ENCODE results near the gene SLC22A1.
"Not testable (repeated sequence)": the region's sequence is repeated elsewhere in the genome, so short reads cannot be mapped to it uniquely, and the experiment has no call there.

SLC22A1 gene

DNA sequence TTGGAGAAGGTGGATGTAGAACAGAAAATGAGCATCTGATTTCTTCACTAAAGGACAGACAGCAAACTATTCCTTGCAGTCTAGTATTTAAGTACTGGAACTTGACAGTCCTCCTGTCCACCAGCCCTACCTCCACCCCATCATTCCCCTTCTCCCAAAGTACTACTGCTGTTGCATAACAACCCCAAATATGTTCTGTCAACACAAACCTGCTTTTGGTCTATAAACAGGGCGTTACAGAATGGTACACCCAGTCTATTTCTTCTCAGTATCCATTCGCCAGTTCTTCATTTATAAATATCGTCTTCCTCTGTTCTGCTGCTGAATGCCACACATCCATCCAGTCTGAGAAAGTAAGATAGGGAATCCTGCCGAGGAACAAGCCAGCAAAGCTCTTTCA lies 27.7 kb upstream of the SLC22A1 start:
- no peak for DNase-seq (ENCODE audit: low spot score)

- DNase-seq (ENCODE audit: low spot score), result no peak
These were observed 26.3 kb upstream of the SLC22A1 start for GRCh38 chr6:160095146-160095845.

GRCh38 chr6:160101277-160102205 lies 20.1 kb upstream of the SLC22A1 start:
- DNase-seq (ENCODE audit: low spot score), result peak; percentile 95

GRCh38 chr6:160102399-160102798 lies 19.2 kb upstream of the SLC22A1 start:
- peak; percentile 27 for DNase-seq (ENCODE audit: low spot score)

DNA sequence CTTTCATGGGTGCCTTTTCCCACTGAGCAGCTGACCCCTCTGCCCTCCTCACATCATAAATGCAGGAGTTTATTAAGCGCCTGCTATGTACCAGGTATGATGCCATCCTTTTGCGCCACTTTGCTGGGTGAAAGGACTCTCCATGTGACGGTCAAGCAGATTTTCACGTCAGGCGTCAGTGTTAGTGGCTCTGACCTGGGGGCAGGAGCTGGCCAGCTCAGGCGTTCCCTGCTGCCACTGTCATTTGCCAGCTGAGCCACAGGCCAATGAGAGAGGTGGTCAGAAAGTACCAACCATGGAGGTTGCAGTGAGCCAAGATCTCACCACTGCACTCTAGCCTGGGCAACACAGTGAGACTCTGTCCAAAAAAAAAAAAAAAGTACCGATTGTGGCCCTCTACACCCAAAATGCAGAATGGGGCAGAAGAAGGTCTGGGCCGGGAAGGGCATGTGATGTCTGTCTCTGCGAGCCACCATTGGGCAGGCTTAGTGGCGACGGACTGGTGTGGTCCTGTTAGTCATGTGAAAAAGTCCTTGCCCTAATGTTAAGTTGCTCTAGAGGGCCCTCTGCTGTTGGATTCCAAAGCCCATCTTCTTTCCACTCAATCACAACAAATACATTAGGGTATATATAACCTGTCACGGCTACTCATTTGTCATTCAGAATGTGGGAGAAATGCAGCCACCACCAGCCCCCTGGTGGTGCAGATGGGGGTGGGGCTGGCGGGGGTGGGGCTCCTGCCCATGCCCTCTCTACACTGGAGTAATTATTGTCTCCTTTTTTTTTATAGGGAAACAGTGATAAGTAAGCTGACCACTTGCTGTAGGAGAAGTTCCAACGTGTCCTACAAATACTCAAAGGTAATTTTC lies 18.4 kb upstream of the SLC22A1 start:
- DNase-seq (ENCODE audit: low spot score), result peak; percentile 82

DNA sequence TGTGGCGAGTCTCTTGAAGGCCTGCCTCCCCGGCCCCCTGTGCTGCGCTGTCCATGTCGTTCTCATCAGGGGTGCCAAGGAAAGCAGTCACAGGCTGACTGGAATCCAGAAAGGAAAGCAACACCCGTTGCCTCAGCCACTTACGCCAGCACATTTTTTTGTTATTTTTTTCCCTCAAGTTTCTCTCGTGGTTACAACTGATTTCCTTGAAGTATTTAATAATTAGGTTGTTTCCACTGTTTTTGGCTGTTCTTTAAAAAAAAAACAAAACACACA lies 17.9 kb upstream of the SLC22A1 start:
- no peak for DNase-seq (ENCODE audit: low spot score)

GRCh38 chr6:160104821-160105517 lies 16.6 kb upstream of the SLC22A1 start:
- no peak for DNase-seq (ENCODE audit: low spot score)

DNA sequence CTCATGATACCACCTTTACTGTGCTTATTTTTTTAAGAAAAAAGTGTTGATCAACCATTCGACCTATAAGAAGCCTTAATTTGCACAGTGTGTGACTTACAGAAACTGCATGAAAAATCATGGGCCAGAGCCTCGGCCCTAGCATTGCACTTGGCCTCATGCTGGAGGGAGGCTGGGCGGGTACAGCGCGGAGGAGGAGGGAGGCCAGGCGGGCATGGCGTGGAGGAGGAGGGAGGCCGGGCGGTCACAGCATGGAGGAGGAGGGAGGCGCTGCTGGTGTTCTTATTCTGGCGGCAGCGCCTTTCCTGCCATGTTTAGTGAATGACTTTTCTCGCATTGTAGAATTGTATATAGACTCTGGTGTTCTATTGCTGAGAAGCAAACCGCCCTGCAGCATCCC lies 15.6 kb upstream of the SLC22A1 start:
- no peak for DNase-seq (ENCODE audit: low spot score)

DNA sequence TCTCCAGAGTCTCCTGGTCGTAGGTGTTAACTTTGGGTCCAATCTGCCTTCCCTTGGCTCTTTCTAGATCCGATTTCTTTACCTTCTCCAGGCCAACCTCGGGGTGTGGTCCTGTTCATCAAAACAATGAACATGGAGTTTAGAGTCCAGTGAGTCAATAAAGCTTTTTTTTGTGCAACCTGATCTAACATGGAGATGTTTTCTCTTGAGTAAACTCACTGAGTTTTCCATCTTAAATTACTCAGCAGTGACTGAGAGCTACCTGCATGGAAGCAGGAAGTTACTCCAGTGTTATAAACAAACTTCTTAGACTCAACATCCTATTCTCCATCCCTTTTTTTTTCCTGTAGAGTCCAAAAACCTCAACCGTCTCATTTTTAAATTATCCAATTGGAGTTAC lies 14.9 kb upstream of the SLC22A1 start:
- DNase-seq (ENCODE audit: low spot score), result no peak

DNA sequence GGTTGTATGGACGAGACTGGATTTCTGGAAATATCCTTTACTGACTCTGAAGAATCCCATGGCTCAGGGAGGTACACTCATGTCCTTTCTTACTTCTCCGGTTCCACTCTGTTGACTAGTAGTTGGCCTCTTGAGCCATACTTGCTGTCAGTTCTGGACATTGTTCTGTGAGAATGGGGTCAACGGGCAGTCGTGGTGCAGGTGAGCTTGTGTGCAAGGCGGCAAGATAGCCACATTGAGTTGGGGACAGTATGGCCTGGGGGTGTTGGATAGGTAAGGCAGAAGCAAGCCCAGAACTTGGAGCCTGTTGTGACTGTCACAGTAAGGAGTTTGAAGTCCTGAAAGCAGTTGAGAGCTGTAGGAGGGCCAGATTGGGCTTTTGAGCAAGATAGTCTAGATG lies 13.5 kb upstream of the SLC22A1 start:
- DNase-seq (ENCODE audit: low spot score), result no peak

DNA sequence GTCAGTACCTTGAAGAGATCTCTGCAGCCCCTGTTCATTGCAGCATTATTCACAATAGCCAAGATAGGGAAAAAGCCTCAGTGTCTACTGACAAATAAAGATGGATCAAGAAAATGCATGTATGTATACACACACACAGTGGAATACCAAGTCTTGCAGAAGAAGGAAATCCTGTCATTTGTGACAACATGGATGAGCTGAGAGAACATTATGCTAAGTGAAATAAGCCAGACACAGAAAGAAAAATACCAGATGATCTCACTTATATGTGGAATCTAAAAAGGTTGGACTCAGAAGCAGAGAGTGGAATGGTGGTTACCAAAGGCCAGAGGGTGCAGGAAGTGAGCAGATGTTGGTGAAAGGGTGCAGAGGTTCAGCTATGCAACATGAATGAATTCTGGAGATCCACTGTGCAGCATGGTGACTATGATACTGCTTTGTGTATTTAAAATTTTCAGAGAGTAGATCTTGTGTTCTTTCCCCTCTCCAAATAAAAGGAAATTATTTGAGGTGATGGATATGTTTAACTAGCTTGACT lies 11.0 kb upstream of the SLC22A1 start:
- no peak for DNase-seq (ENCODE audit: low spot score)

DNA sequence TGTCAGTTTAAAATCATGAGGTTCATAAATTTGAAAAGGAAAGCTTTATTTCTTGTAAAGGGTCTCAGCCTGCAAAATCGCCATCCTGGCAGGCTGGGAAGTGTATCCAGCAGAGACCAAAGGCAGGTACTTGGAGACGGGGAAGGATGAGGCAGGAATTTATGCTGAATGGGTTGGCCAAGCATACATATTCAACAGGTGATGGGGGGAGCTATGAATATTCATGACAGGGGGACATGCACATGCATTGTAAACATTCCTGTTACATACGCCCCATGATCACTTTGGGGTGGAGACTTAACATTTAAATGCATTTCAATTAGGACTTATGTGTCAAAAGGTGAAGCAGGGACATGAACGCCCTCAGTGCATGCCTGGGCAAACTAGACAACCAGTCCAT lies 9.8 kb upstream of the SLC22A1 start:
- no peak for DNase-seq (ENCODE audit: low spot score)

- DNase-seq (ENCODE audit: low spot score), result no peak
These were observed 8.9 kb upstream of the SLC22A1 start for GRCh38 chr6:160112628-160113299.

GRCh38 chr6:160114536-160114935 lies 7.1 kb upstream of the SLC22A1 start:
- DNase-seq (ENCODE audit: low spot score), result not testable (repeated sequence)

- DNase-seq (ENCODE audit: low spot score), result no peak
These were observed 6.2 kb upstream of the SLC22A1 start for GRCh38 chr6:160115421-160115820.

GRCh38 chr6:160116411-160116810 lies 5.2 kb upstream of the SLC22A1 start:
- DNase-seq (ENCODE audit: low spot score), result no peak

DNA sequence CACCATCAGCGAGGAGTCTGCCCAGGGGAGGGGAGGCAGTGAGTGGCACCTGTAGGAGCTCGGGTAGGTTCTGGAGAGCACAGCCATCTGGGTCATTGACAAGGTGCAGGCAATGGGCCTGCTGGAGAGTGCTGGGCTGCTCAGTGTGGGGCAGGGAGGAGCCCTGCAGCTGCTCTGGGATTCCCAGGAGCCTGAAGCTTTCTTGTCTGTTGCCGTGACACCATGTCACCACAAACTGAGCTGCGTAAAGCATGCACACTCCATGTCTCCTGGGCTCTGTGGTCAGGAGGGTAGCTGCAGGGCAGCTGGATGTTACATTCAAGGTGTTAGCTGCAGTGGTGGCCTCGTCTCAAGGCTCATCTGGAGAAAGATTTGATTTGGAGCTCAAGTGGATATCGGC lies 4.5 kb upstream of the SLC22A1 start:
- no peak for DNase-seq (ENCODE audit: low spot score)

DNA sequence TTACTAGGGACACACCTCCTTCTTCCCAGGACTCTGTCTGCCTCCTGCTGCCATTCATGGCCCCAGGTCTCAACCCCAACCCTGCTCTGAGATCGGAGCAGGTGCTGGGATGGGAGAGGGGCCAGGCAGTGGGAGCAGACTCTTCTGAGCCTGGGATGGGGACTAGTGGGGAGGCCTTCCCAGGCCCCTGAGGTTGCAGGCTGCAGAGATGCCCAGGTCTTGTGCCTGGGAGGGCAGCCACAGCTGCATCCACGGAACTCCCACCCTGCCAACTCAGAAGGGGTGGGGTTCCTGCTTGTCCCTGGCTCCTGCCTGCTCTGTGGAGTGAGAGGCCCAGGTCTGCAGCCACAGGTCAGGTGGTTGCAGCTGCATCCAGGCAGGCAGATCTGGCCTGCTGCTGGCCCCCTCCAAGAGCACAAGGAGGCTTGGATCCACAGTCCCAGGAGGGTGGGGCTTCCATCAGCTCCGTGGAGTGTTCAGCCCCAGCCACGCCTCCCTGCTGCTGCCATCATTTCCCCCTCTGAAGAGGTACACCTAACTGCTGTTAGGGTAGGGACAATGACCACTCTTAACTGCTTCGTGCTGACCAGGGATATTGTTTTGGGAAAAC lies 2.9 kb upstream of the SLC22A1 start:
- no peak for DNase-seq (ENCODE audit: low spot score)

- no peak for DNase-seq (ENCODE audit: low spot score)
These were observed 1.5 kb upstream of the SLC22A1 start for GRCh38 chr6:160120087-160120486.

DNA sequence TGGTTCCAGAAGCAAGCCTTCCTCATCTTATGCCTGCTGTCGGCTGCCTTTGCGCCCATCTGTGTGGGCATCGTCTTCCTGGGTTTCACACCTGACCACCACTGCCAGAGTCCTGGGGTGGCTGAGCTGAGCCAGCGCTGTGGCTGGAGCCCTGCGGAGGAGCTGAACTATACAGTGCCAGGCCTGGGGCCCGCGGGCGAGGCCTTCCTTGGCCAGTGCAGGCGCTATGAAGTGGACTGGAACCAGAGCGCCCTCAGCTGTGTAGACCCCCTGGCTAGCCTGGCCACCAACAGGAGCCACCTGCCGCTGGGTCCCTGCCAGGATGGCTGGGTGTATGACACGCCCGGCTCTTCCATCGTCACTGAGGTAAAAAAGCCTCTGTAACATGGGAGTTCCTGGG lies 366 bp downstream of the SLC22A1 start:
- no peak for DNase-seq (ENCODE audit: low spot score)

GRCh38 chr6:160122744-160123143 lies 1.1 kb downstream of the SLC22A1 start:
- DNase-seq (ENCODE audit: low spot score), result no peak
